Heart left ventricle (tissue), 13 donors: Measurements from ENCODE around the gene MAP3K9.

Experiments
- CTCF ChIP-seq, 12 donors: fragments of 200-600 bp; sonication (generic) in 4 of 12; IDR thresholded peaks; one replicate each; pipeline versions ENCODE4 v1.5.0 to v1.8.0; 2018 to 2022; ENCODE audit warnings: antibody characterized with exemption in 12 of 12, mild to moderate bottlenecking in 5 of 12
- POLR2A ChIP-seq, 2 donors: fragments of 450-650 bp; IDR thresholded peaks; one replicate each; pipeline ENCODE4 v1.6.1; 2017; ENCODE audit warnings: antibody characterized with exemption in 2 of 2, mild to moderate bottlenecking in 2 of 2, moderate library complexity in 2 of 2
- donor health status: ischemic (EF 13 %, LVEDD 7.1; RV severe dilation, severe dysfunction).
- donor health status: DM: no; HTN: yes; CAD: no.
- donor health status: DM: no; HTN: no; CAD: no.
- donor health status: ischemic (EF 25% LVEDD 6.9; RV normal size, moderate dysfunction).
- donor health status: ischemic (EF 25% LVEDD 5.7; RV mildly dilated, moderate dysfunction).
- donor health status: ischemic (EF 35%, LVEDD 5.7; RV mildly dilated, moderate dysfunction).
- donor health status: nonischemic (EF 11% LVEDD 7.7; RV severe dilation, severe dysfunction).
- donor health status: DM: yes; HTN: yes; CAD: no.
- donor health status: PGD.
- donor health status: ischemic (EF 29% LVEDD 5.4; RV normal size, mild dysfunction).
- donor health status: nonischemic (EF 23%, LVEDD 6.1; RV moderate dilation, normal function).

GRCh38 chr14:70744641-70745040, 64.7 kb downstream of the MAP3K9 start:
- TF ChIP-seq CTCF (IDR thresholded peaks at IDR 0.05) (no peak), POLR2A (IDR thresholded peaks at IDR 0.05) (no peak)
